ENCODE measurements around the gene ELOVL6. TPM values are rescaled to one million over a fixed set of nuclear protein-coding genes. Genes with fewer than 3 reads are reported as not detected.

Gene ELOVL6
- total and polyA plus RNA-seq, 11 donors: 0.50 to 22.4 (median 2.9) TPM

DNA sequence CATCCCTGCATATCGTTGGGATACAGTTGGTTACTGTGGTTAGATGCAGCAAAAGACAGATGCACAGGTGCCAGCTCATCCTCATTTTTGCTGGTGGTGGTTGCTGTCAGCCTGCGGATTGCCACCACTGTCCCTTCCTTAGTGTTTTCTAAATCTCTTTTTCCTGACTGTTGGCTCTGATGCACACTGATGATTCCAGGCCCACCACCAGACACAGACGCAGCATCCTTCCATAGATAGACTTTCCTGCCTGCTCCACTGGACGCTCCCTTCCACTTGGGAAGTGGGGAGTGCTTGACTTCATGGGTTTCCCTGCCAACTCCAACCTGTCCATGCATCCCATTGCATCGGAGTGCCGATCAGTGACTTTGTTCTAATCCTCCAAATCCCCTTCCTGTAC is 184.2 kb downstream of the ELOVL6 start:
- ATAC-seq (no peak), DNase-seq (no peak)
- 90 to 94% (median 94%) methylated on average over 6 of the region's 6 CpGs for WGBS, 4 donors
- no peaks in the 10 kb centered on the region for H3K9me3 ChIP-seq
- no peak overlapping the region for H3K27ac ChIP-seq
- no peaks in the 10 kb centered on the region for H3K36me3 ChIP-seq
- intact Hi-C loops (cut with DNase I): no loop called here
- H3K4me1 ChIP-seq: no peaks in the 10 kb centered on the region
- H3K27me3 ChIP-seq: peaks cover 0 to 3% (median 0%) of the 10 kb centered on the region in 9 donors
- no peak overlapping the region for H3K4me3 ChIP-seq
- TF ChIP-seq, protein P1, sequence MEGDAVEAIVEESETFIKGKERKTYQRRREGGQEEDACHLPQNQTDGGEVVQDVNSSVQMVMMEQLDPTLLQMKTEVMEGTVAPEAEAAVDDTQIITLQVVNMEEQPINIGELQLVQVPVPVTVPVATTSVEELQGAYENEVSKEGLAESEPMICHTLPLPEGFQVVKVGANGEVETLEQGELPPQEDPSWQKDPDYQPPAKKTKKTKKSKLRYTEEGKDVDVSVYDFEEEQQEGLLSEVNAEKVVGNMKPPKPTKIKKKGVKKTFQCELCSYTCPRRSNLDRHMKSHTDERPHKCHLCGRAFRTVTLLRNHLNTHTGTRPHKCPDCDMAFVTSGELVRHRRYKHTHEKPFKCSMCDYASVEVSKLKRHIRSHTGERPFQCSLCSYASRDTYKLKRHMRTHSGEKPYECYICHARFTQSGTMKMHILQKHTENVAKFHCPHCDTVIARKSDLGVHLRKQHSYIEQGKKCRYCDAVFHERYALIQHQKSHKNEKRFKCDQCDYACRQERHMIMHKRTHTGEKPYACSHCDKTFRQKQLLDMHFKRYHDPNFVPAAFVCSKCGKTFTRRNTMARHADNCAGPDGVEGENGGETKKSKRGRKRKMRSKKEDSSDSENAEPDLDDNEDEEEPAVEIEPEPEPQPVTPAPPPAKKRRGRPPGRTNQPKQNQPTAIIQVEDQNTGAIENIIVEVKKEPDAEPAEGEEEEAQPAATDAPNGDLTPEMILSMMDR (IDR thresholded peaks at IDR 0.05): no peak
- no peak for TF ChIP-seq POLR2A (IDR thresholded peaks at IDR 0.05)

DNA sequence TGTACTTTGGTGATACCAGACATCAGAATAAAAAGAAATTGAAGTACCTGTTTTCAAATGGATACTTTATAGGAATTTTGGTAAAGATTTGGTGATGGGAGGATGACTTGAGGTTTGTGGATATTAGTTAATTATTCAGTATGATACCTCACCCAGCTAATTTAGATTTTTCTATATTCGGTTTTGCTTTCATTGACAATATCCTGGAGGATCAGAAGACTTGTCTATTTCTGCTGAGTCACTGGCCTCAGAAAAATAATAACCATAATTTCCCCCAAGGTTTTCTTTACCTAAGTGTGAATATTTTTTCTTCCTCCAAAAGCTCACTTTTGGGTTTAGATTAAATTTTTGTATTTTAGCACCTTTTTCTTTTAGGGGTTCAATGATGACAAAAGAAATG is 185.5 kb downstream of the ELOVL6 start:
- Histone ChIP-seq H3K4me3 (no peak overlapping the region), H3K27me3 (peaks cover 0 to 3% (median 0%) of the 10 kb centered on the region in 9 donors), H3K36me3 (no peaks in the 10 kb centered on the region), H3K9me3 (no peaks in the 10 kb centered on the region), H3K4me1 (peaks cover 0 to 6% (median 0%) of the 10 kb centered on the region in 12 donors), H3K27ac (no peak overlapping the region)
- TF ChIP-seq POLR2A (IDR thresholded peaks at IDR 0.05): no peak
- TF ChIP-seq, protein P1 (IDR thresholded peaks at IDR 0.05): no peak
- WGBS, 4 donors: 81 to 89% (median 86%) methylated on average over 1 of the region's 1 CpG
- no peak for DNase-seq
- intact Hi-C loops (cut with DNase I): no loop called here
- no peak for ATAC-seq

DNA sequence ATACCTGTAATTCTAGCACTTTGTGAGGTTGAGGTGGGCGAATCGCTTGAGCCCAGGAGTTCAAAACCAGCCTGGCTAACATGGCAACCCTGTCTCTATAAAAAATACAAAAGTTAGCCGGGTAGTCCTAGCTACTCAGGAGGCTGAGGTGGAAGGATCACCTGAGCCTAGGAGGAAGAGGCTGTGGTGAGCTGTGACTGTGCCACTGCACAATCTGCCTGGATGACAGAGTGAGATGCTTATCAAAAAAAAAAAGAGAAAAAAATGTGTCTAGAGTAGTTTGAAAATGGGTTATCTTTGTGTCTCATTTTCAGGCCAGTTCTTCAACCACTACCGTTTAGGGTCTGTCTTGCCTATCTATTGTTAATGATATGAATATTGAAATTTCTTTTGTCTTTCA is 187.6 kb downstream of the ELOVL6 start:
- Histone ChIP-seq H3K27ac (no peak overlapping the region), H3K4me3 (no peak overlapping the region), H3K4me1 (peaks cover 0 to 6% (median 0%) of the 10 kb centered on the region in 12 donors), H3K9me3 (no peaks in the 10 kb centered on the region), H3K36me3 (no peaks in the 10 kb centered on the region), H3K27me3 (no peaks in the 10 kb centered on the region)
- intact Hi-C loops (cut with DNase I): no loop called here
- 84 to 94% (median 90%) methylated on average over 4 of the region's 4 CpGs for WGBS, 4 donors
- TF ChIP-seq, protein P1 (IDR thresholded peaks at IDR 0.05): no peak
- TF ChIP-seq POLR2A (IDR thresholded peaks at IDR 0.05): no peak
- ATAC-seq (no peak), DNase-seq (no peak)

DNA sequence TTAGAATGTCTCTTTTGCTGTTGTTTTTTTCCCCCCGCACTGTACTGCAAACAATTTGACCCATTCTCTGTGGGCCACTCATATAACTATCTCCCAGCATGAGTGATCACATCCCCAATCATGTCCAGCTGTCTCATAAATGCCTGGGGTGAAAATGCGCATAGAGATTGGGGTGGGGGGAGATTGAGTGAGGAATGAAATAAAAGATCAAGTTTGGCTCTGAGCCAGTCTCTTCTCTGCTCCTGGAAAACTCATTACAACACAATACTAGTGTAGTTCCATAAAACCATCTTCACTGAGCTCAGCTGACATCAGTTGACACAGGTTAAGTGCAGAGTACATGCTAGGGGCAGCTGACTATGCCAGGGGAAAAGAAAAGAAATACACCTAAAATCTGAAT is 188.9 kb downstream of the ELOVL6 start:
- Histone ChIP-seq H3K27me3 (no peaks in the 10 kb centered on the region), H3K27ac (no peak overlapping the region), H3K4me1 (peaks cover 0 to 6% (median 0%) of the 10 kb centered on the region in 12 donors), H3K4me3 (no peak overlapping the region), H3K36me3 (no peaks in the 10 kb centered on the region), H3K9me3 (no peaks in the 10 kb centered on the region)
- TF ChIP-seq, protein P1 (IDR thresholded peaks at IDR 0.05): no peak
- no peak for TF ChIP-seq POLR2A (IDR thresholded peaks at IDR 0.05)
- ATAC-seq (no peak), DNase-seq (no peak)
- intact Hi-C loops (cut with DNase I): loop anchor here in 4 of 10 donors (5.0 to 10.0 kb wide), 4 partner anchors 203 to 508 kb away; no protein-coding TSS in a partner anchor
- 83 to 88% (median 84%) methylated on average over 2 of the region's 2 CpGs for WGBS, 4 donors
